GM19239 (cell line): Measurements from ENCODE around the gene ELOVL5.
"Not testable (repeated sequence)": the region's sequence is repeated elsewhere in the genome, so short reads cannot be mapped to it uniquely, and the experiment has no call there.

Source experiments
- DNase-seq: peaks from one replicate; pipeline ENCODE4 v3.0.0; 2011; ENCODE audit warnings: low spot score; ENCODE audit not compliant: insufficient read length
- FAIRE-seq: peaks from 2 replicates; lab custom pipeline; 2011; peaks lifted over from hg19 to GRCh38; lab: Jason Lieb, UNC

ELOVL5 gene

DNA sequence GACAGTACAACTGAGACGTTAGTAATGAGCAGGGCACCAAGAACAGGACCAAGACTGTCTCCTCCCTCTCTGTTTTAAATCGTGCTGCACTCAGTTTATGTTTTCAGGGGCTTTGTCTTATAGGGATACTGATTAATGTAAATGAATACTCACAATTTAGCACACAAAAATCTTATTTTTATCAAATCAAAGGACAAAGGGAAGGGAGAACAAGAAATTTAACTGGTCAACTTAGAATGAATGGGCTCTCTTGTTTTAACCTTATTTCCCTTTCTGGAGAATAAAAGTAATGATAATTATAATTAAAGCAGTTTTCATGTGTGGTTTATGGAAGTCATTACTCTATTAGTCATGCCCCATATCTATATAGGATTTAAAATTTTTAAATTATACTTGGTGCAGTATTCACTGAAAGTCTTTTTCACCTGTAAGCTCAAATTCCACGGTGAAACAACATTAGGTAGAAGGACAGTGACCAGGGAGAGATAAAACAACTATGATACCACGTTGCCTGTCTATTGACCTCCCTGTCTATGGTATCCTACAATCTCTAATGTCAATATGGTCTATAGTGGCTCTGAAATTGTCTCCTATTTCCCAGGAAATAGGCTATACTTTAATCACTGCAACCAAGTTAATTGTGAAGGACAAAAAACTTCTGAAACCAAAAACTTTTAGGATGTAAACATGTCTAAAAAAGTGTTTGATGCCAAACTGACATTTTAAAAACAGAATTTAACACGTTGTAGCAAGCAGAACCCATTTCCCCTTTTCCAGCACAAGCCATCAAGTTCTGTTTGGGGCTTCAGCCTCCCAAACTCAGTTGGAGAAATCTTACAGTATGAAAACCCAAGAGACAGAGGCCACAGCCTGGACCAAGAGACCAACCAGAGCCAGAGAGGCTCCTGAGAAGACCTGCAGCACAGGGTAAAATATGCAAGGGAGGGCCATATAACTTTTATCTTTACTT, 15.0 kb downstream of the ELOVL5 start:
- DNase-seq, result no peak
- FAIRE-seq, result no peak

DNA sequence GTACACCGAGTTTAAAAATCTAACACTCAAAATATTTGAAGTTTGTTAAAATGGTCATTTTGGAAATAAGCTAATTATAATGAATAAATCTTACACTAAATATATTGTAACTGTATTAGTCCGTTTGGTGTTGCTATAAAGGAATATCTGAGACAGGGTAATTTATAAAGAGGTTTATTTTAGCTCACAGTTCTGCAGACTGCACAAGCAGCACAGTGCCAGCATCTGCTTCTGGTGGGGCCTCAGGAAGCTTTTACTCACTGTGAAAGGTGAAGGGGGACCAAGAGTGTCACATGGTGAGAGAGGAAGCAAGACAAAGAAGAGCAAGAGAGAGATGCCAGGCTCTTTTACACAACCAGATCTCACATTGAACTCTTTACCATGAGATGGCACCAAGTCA, 17.1 kb downstream of the ELOVL5 start:
- FAIRE-seq, result no peak
- DNase-seq, result no peak

DNA sequence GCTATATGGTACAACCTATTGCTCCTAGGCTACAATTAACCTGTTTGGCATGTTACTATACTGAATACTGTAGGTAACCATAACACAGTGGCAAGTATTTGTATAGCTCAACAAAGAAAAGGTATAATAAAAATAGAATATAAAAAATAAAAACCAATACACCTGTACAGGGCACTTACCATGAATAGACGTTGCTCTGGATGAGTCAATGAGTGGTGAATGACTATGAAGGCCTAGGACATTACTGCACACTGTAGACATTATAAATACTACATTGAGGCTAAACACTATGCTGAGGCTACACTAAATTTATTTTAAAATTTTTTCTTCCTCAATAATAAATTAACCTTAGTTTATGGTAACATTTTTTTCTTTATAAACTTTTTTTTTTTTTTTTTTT, 18.6 kb downstream of the ELOVL5 start:
- no peak for FAIRE-seq

DNA sequence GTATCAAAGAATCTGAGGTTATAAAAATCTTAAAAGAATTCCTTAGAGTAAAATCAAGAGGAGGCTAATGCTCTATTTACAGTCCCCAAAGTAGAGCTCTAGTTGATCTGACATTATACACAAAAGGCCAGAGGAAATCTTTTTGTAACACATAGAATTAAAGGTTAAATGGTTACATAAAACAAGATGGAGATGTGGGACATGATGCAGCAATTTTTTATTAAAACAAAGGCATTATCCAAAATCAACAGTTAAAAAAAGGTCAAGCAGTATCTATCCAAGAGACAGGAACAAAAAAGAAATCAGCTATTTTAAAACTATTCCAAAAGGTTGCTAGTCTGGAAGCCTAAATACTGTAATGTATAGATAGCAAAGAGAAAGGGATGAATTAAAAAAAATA, 20.4 kb downstream of the ELOVL5 start:
- FAIRE-seq, result no peak
- no peak for DNase-seq

More for the DNA sequence above, 18.6 kb downstream of the ELOVL5 start:
- DNase-seq, result no peak

GRCh38 chr6:53327017-53327395, 21.7 kb downstream of the ELOVL5 start:
- DNase-seq (no peak), FAIRE-seq (no peak)

- DNase-seq, result no peak
- FAIRE-seq, result no peak
Observed at GRCh38 chr6:53326372-53327016, 22.3 kb downstream of the ELOVL5 start.

GRCh38 chr6:53325785-53326184, 23.0 kb downstream of the ELOVL5 start:
- FAIRE-seq (no peak), DNase-seq (no peak)

DNA sequence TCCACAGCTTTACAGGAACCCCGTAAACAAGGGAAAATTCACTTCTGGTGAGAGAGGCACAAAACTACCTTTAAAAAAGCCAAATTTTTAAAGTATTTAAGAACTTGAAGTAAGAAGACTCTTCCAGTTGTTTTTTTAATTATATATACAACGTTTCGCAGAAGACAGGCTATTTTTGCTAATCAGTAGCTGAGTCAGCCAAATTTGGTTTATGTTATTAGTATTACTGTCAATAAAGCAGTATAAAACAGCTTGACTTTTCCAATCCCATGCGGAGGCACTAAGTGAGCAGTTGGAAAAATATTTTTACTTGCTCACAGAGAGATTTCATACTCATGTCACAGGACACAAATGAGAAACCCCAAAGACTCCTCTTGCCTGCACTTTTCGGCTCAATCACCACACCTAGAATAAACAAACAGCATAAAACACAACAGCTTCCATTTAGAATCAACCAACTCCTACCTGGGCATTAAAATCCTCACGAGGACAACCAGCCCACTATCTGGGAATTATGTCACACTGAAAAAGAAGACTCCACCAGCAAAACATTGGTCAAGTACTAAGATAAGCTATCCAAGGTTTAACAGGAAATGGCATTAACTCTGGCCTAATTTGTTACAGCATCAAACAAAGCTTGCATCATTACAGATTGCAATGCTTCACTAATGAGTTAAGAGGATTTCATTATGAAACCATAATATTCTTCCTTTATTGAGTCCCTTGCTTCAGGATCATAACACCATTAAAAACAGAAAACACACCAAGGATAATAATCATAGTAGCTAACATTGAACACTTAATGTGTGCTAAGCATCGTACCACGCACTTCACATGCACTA, 26.3 kb downstream of the ELOVL5 start:
- DNase-seq (no peak), FAIRE-seq (no peak)

DNA sequence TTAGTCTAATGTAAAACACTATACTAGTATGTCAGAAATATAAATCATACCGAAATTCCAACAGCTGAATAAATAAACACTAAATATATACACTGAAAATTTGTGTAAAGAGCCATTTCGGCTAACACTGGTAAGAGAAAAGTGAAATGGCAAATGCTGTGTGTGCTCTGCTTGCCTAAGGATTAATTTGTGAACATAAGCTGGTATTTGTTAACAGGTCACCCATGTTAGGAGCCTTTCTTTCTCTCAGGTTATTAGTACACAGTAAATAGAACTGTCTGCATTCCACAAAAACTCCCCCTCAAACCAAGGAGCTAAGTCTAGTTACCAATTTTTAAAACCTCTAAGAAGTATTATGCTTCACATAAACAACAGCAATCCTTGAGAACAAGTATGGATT, 27.0 kb downstream of the ELOVL5 start:
- FAIRE-seq, result no peak
- no peak for DNase-seq

- DNase-seq (no peak), FAIRE-seq (no peak)
Observed at GRCh38 chr6:53320964-53321363, 27.8 kb downstream of the ELOVL5 start.

DNA sequence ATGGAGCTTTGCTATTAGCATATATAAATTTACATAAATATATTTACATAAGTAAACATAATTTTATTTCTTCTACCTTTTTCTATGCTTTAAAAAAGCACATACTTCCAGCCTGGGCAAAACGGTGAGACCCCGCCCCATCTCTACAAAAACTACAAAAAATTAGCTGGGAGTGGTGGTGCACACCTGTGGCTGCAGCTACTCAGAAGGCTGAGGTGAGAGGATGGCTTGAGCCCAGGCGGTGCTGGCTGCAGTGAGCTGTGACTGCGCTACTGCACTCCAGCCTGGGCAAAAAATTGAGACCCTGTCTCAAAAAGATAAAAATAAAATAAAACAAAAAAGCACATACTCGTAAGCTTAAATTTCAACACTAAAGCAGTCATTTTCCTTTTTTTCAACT, 30.3 kb downstream of the ELOVL5 start:
- DNase-seq (no peak), FAIRE-seq (no peak)

DNA sequence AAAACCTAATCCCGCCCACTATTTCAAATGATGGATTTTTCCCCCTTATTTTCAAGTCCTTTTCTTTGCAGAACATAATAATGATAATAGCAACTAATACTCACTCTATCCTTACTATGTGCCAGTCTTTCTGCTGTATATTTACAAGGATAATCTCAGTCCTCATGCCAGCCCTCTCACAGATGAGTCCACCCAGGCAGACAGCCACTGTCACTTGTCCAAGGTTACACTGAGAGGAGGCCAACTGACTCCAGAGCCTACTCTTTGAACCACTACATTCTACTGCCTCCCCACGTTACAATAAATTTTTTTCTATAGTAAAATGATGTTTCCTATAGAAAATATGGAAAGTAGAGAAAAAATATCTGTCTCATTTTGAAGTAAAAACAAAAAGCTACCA, 30.9 kb downstream of the ELOVL5 start:
- DNase-seq, result no peak
- no peak for FAIRE-seq

GRCh38 chr6:53317299-53317698, 31.5 kb downstream of the ELOVL5 start:
- not testable (repeated sequence) for DNase-seq

GRCh38 chr6:53316142-53316541, 32.6 kb downstream of the ELOVL5 start:
- FAIRE-seq, result no peak

More at GRCh38 chr6:53317299-53317698, 31.5 kb downstream of the ELOVL5 start:
- FAIRE-seq, result not testable (repeated sequence)

GRCh38 chr6:53315086-53315724, 33.5 kb downstream of the ELOVL5 start:
- no peak for DNase-seq
- FAIRE-seq, result no peak

More at GRCh38 chr6:53316142-53316541, 32.6 kb downstream of the ELOVL5 start:
- no peak for DNase-seq

- FAIRE-seq (no peak), DNase-seq (no peak)
Observed at GRCh38 chr6:53313784-53314400, 34.9 kb downstream of the ELOVL5 start.

DNA sequence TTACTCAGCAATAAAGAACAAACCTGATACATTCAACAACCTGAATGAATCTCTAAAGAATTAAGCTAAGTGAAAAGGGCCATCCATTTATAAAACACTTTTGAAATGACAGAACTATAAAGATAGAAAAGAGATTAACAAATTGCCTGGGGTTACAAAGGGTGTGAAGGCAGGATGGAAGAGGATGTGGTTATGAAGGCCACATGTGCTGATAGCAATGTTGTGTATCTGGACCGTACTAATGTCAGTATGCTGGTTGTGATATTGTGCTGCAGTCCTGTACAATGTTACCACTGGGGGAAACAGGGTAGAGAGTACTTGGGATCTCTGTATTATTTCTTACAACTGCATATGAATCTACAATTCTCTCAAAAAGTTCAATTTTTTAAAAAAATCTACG, 36.4 kb downstream of the ELOVL5 start:
- no peak for FAIRE-seq
- DNase-seq, result no peak

- no peak for DNase-seq
- FAIRE-seq, result no peak
Observed at GRCh38 chr6:53311586-53311935, 37.2 kb downstream of the ELOVL5 start.

DNA sequence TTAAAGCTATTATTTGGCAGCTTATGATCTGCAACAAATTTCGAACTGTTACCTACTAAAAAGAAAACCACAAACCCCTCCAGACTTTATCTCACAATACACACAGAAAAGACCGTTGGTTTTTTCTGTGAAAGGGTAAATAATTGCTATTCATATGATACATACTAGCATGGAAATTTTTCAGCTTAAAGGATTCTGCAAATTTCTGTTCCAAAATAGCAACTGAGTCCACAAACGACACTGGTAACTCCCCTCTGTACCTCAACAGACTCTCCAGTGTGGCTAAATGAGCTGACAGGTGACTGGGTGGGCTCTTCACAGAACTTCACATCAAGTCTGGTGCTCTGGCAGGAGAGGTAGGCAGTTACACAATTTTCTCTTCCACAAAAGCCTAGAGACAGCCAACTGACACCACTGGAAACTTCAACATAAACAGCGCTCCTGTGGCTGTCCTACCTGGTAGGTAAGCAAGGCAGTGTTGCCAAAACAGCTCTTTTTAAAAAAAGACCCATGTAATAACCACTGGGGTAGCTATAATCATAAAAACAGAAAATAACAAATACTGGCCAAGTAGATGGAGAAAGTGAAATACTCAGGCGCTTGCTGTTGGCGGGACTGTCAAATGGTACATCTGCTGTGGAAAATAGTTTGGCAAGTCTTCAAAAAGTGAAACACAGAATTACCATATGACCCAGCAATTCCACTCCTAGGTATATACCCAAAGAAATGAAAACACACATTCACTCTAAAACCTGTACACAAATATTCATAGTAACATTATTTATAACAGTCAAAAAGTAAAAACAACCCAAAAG, 37.8 kb downstream of the ELOVL5 start:
- DNase-seq, result no peak
- no peak for FAIRE-seq
